GM23338 (cell line): ENCODE measurements around the gene EPHB2. TPM values are rescaled to one million over a fixed set of nuclear protein-coding genes. Genes with fewer than 3 reads are reported as not detected.

ENCODE experiments used
- EZH2phosphoT487 ChIP-seq: fragments of 200-600 bp; sonication (generic); IDR thresholded peaks from one replicate; pipeline ENCODE4 v1.8.1; 2018; ENCODE audit warnings: antibody characterized with exemption; ENCODE audit not compliant: unreplicated experiment
- NANOG ChIP-seq: IDR thresholded peaks from 2 replicates; pipeline ENCODE4 v1.6.1; 2016; ENCODE audit warnings: antibody characterized with exemption, borderline replicate concordance
- REST ChIP-seq: IDR thresholded peaks from one replicate; pipeline ENCODE4 v1.6.1; 2018; ENCODE audit warnings: antibody characterized with exemption; ENCODE audit not compliant: unreplicated experiment
- polyA plus RNA-seq: library from polyadenylated mRNA; unstranded; fragments of >200 nt; fragmentation: Nextera tagmentation; extraction: Ambion mirVana; gene quantifications from 2 replicates; pipeline ENCODE4 v1.2.1, GENCODE V29; 2016
- total RNA-seq: library from RNA; depleted of rRNA; stranded (reverse); fragments of >200 nt; shearing (Covaris generic); gene quantifications from 2 replicates; pipeline ENCODE4 v1.2.3, GENCODE V29; 2014
- TF ChIP-seq, protein P1 (sequence below): fragments of 250-450 bp; sonication (Bioruptor Pico); IDR thresholded peaks from 2 replicates; pipeline ENCODE4 v1.5.0; 2020; ENCODE audit warnings: mild to moderate bottlenecking, moderate library complexity

EPHB2 gene
- total and polyA plus RNA-seq, 2 experiments from 2014 or later, result 4.1 to 20.1 TPM

DNA sequence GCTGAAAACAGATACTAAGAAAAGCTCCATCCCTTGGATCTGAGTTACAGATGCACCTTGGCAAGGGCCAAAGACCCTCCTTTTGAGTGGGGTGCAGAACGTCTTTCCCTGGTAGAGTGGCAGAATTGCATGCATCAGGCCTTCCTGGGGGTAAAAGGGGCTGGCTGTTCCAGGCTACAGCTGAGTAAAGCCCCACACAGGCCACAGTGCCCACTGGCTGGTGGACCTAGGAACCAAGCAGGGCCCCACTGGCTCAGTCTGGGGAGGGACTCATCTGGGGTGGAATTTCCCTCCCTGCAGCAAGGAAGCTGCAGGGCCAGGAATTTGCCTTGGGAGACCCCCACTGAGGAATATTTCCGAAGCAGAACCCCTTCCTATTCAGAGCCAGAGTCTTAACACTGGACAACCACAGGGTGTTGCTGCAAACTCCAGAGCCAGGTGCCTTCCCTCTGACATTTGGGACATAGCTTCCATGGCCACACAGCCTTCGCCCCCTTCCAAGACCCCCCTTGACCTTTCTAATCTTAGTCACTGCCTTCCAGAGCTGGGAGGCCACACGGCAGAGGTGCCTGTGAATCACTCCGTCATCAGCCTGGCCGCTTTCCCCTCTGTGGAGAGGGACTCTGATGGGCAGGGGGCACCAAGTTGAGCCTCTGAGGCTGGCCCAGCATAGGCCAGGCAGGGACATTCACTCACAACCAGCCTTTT is 209.5 kb downstream of the EPHB2 start (continued):
- TF ChIP-seq, protein P1, sequence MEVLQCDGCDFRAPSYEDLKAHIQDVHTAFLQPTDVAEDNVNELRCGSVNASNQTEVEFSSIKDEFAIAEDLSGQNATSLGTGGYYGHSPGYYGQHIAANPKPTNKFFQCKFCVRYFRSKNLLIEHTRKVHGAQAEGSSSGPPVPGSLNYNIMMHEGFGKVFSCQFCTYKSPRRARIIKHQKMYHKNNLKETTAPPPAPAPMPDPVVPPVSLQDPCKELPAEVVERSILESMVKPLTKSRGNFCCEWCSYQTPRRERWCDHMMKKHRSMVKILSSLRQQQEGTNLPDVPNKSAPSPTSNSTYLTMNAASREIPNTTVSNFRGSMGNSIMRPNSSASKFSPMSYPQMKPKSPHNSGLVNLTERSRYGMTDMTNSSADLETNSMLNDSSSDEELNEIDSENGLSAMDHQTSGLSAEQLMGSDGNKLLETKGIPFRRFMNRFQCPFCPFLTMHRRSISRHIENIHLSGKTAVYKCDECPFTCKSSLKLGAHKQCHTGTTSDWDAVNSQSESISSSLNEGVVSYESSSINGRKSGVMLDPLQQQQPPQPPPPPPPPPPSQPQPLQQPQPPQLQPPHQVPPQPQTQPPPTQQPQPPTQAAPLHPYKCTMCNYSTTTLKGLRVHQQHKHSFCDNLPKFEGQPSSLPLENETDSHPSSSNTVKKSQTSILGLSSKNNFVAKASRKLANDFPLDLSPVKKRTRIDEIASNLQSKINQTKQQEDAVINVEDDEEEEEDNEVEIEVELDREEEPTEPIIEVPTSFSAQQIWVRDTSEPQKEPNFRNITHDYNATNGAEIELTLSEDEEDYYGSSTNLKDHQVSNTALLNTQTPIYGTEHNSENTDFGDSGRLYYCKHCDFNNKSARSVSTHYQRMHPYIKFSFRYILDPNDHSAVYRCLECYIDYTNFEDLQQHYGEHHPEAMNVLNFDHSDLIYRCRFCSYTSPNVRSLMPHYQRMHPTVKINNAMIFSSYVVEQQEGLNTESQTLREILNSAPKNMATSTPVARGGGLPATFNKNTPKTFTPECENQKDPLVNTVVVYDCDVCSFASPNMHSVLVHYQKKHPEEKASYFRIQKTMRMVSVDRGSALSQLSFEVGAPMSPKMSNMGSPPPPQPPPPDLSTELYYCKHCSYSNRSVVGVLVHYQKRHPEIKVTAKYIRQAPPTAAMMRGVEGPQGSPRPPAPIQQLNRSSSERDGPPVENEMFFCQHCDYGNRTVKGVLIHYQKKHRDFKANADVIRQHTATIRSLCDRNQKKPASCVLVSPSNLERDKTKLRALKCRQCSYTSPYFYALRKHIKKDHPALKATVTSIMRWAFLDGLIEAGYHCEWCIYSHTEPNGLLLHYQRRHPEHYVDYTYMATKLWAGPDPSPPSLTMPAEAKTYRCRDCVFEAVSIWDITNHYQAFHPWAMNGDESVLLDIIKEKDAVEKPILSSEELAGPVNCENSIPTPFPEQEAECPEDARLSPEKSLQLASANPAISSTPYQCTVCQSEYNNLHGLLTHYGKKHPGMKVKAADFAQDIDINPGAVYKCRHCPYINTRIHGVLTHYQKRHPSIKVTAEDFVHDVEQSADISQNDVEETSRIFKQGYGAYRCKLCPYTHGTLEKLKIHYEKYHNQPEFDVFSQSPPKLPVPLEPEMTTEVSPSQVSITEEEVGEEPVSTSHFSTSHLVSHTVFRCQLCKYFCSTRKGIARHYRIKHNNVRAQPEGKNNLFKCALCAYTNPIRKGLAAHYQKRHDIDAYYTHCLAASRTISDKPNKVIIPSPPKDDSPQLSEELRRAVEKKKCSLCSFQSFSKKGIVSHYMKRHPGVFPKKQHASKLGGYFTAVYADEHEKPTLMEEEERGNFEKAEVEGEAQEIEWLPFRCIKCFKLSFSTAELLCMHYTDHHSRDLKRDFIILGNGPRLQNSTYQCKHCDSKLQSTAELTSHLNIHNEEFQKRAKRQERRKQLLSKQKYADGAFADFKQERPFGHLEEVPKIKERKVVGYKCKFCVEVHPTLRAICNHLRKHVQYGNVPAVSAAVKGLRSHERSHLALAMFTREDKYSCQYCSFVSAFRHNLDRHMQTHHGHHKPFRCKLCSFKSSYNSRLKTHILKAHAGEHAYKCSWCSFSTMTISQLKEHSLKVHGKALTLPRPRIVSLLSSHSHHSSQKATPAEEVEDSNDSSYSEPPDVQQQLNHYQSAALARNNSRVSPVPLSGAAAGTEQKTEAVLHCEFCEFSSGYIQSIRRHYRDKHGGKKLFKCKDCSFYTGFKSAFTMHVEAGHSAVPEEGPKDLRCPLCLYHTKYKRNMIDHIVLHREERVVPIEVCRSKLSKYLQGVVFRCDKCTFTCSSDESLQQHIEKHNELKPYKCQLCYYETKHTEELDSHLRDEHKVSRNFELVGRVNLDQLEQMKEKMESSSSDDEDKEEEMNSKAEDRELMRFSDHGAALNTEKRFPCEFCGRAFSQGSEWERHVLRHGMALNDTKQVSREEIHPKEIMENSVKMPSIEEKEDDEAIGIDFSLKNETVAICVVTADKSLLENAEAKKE (CRISPR knock-in tag), result no peak
- TF ChIP-seq EZH2phosphoT487, result no peak
- no peak for TF ChIP-seq REST
- TF ChIP-seq NANOG, result no peak
